T1000 (cell line): Measurements from ENCODE around the gene ISY1.
"Not testable (repeated sequence)": the region's sequence is repeated elsewhere in the genome, so short reads cannot be mapped to it uniquely, and the experiment has no call there.

Source experiments
- DNase-seq: peaks from one replicate; lab custom pipeline; 2025; ENCODE audit warnings: mixed read lengths; lab: John Stamatoyannopoulos, UW

The ISY1 gene

GRCh38 chr3:129166579-129167332 lies 5.9 kb upstream of the ISY1 start:
- DNase-seq = no peak

GRCh38 chr3:129165594-129165993 lies 4.7 kb upstream of the ISY1 start:
- DNase-seq = not testable (repeated sequence)

- no peak for DNase-seq
These were observed 3.6 kb upstream of the ISY1 start for GRCh38 chr3:129164500-129164899.

GRCh38 chr3:129162729-129163579 lies 2.1 kb upstream of the ISY1 start:
- DNase-seq = no peak

GRCh38 chr3:129161860-129162271 lies 1.0 kb upstream of the ISY1 start:
- no peak for DNase-seq

GRCh38 chr3:129144786-129145185 lies 16.1 kb downstream of the ISY1 start:
- no peak for DNase-seq

GRCh38 chr3:129141011-129141410 lies 19.9 kb downstream of the ISY1 start:
- DNase-seq = not testable (repeated sequence)

GRCh38 chr3:129139911-129140310 lies 21.0 kb downstream of the ISY1 start:
- DNase-seq = no peak

- DNase-seq = not testable (repeated sequence)
These were observed 24.6 kb downstream of the ISY1 start for GRCh38 chr3:129136275-129136674.

- DNase-seq = no peak
These were observed 28.6 kb downstream of the ISY1 start for GRCh38 chr3:129132097-129132866.

GRCh38 chr3:129131465-129132088 lies 29.3 kb downstream of the ISY1 start:
- DNase-seq = no peak

- DNase-seq = no peak
These were observed 30.5 kb downstream of the ISY1 start for GRCh38 chr3:129130291-129130813.

GRCh38 chr3:129128357-129129155 lies 32.3 kb downstream of the ISY1 start:
- no peak for DNase-seq

- no peak for DNase-seq
These were observed 34.1 kb downstream of the ISY1 start for GRCh38 chr3:129126726-129127280.

GRCh38 chr3:129123314-129124060 lies 37.4 kb downstream of the ISY1 start:
- DNase-seq = no peak

GRCh38 chr3:129122412-129123011 lies 38.4 kb downstream of the ISY1 start:
- DNase-seq = no peak

- peak; percentile 85 for DNase-seq
These were observed 39.0 kb downstream of the ISY1 start, which contains the start of gene RAB43 for GRCh38 chr3:129121792-129122411. Gene RAB43 (minus strand): TSS chr3:129121804. CDS start chr3:129121489, 315 bp downstream.

GRCh38 chr3:129121016-129121791 lies 39.7 kb downstream of the ISY1 start:
- DNase-seq = no peak
